ENCODE results near the gene RNF38.
A peak's percentile ranks its signal among the peaks of the same experiment; 100 is the strongest.
"Not testable (repeated sequence)": the region's sequence is repeated elsewhere in the genome, so short reads cannot be mapped to it uniquely, and the experiment has no call there.

Gene RNF38

DNA sequence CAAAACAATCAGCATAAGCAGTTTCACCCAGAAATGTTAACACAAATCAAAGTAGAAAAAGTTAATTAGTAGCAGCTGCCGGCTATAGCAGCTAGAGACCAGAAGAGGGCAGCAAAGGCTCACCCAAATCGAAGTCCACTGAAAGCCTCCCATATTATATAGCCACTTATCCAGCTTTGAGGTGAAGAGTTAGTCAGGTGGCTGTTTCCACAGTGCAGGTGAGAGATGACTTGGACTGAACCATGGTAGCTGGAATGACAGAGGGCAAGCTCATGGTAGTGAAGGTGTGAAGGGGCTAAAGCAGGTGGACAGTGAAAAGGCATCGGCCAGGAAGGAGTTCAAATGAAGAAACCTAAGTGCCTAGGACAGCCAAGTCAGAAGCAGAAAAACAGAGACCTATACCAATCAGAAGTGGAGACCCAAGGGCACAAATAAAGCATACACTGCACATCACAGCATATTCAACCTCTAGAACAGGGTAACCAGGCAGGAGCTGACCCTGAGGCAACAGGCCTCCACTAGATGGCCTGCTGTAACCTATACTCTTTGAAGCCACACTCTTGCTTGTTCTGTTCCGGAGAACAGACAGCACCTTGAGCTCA is 7.2 kb upstream of the RNF38 start:
- DNase-seq (ENCODE audit: low read depth), result no peak

DNA sequence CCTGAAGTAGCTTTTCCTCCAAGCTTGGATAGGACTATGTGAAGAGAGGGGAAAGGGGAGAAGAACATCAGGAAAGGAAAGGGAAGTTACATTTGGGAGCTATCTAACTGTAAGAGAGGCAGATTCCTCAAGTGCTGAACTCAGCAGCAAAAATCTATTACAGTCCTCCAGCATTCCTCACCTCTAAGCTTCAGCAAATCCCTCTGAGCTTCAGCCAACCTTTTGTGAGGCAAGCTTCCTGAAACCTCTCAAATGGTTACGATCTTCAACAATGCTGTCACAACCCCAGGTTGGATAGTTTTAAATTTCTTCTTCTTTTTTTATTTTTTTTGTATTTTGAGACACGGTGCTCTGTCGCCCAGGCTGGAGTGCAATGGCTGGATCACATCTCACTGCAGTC is 2.5 kb upstream of the RNF38 start:
- DNase-seq (ENCODE audit: low read depth), result no peak

DNA sequence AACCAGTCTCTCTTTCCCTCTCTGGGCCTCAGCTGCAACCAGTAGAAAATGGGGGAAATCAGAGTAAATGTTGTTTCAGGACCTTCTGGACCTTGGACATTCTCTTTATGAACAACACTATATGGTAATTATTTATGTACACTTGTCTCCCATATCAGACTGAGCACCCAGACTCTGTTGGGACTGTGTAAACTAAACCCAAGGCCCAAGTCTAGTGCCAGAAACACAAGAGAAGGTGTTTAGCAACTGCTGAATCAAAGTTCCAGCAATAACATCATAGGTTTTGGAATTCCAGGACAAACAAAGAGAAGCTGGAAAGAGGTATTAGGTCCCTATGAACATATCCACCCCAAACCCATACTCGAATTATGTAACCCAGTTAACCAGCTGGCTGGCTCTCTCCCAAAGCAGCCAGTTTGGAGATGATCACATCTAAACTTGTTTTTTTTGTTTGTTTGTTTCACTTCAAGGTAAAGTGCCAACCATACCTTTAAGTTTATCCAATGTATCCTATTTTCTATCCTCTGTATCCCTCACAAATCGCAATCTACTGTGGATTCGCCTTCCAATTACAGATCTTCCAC is 1.9 kb upstream of the RNF38 start:
- no peak for DNase-seq (ENCODE audit: low read depth)

DNA sequence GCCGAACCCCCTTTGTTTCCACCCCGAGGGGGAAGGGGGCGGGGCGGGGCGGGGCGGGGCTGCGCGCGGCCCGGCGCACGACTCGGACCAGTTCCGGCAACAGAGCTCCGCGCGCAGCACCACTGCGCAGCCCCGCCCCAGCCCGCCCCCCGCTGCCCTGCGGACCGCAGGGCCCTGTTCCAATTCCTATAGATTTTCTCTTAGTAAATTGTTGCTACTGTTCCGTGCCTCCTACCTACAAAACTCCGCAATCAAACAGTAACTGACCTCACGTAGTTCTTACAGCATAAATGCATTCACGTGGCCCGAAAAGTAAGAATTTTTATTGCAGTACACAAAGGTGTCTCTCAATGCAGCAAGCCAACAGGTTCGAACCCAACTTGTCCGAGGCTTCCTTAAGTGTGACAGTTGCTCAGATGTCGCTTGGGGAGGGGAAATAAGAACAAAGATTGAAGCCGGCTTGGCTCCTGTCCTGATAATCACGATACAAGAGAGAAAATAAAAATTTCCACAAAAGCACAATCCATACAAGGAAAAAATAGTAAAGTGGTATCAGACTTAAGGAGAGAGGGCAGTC is 1.2 kb upstream of the RNF38 start:
- DNase-seq (ENCODE audit: low read depth), result no peak

DNA sequence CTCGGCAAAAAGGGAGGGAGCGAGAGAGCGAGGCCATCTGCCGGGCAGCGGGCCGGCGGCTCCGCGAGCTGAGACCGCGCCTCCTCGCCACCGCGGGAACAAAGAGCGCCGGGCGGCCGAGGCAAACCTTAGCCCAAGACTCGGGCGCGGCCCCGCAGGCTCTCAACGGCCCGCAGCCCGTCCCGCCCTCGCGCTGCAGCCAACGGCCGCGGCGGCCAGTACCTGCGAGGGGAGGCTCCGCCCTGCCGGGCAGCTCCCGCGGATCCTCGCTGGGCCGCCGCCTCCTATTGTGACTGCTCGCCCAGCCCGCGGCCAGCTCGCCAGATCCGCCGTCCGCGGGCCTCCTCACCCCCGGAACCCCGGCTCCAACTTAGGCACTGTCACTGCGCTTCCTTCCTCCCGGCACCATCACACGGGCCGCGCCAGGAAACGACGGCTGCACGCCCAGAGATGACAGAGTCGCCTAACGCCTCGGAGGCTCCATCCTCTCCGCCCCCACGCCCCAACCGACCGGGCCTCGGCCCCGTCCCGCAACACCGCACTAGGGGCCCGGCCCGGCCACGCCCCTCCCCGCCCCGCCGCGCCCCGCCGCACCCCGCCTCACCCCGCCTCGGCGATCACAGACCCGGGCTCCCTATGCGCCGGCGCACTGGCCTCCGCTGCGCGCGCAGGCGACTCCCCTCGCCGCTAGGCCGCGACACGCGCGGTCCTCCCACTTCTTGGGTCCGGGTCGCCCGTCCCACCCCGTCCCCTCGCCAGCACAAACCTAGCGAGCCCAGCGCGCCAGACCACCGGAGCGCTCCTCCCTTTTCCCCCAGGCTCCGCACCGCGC is 479 bp upstream of the RNF38 start:
- peak; percentile 94 for DNase-seq (ENCODE audit: low read depth)

DNA sequence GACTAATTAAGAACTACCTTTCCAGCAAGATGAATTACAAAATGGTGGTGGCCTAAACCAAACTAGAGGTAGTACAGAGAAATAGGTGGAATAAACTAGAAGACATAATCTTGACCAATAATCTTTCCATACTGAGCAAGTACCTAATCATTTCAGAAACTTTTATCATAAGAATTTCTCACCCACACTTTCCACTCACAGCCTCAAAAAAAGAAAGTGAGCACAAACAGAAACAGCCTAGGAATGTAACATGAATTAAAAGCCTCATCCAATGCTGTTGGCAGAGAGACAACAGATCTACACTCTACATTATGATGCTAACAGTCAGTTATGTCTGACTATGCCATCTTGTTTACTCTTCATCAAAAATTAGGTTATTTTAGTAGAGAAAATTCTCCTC is 1.3 kb downstream of the RNF38 start:
- no peak for DNase-seq (ENCODE audit: low read depth)

DNA sequence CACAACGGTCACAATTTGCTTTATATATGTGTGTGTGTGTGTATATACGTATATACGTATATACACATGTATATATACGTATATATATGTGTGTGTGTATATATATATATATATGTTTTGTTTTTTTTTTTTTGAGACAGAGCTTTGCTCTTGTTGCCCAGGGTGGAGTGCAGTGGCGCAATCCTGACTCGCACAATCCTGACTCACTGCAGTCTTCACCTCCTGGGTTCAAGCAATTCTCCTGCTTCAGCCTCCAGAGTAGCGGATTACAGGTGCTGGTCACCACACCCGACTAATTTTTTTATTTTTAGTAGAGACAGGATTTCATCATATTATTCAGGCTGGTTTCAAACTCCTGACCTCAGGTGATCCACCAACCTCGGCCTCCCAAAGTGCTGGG is 3.1 kb downstream of the RNF38 start:
- DNase-seq (ENCODE audit: low read depth), result no peak

DNA sequence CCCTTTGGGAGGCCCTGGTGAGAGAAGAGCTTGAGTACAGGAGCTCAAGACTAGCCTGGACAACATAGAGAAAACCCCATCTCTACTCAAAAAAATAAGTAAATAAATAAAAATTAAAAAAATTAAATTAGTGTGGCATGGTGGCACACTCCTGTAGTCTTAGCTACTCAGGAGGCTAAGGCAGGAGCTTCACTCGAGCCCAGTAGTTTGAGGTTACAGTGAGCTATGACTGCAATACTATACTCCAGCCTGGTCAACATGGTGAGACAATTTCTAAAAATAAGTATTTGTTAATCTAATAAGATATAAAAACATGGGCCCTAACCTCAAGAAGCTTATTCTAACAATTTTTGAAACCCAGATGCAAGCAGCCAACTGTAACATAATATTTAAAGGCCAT is 7.6 kb downstream of the RNF38 start:
- no peak for DNase-seq (ENCODE audit: low read depth)

DNA sequence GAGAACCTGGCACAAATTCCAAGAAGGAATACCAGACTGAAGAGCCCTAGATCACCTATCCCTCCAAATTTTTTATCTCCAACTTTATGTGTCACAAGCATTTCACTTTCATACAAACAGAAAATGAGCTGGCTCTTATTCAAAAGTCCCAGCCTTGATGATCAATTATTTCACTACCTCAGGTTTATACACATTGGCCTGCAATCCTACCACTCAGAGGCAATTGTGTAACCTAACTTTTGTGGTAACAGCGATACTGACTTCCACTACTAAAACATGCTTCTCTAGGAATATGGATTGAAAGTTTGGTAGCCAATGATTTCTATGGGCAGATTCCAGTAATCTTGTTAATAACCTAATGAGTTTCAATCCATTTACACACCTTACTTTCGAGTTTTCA is 10.5 kb downstream of the RNF38 start:
- DNase-seq (ENCODE audit: low read depth), result no peak

DNA sequence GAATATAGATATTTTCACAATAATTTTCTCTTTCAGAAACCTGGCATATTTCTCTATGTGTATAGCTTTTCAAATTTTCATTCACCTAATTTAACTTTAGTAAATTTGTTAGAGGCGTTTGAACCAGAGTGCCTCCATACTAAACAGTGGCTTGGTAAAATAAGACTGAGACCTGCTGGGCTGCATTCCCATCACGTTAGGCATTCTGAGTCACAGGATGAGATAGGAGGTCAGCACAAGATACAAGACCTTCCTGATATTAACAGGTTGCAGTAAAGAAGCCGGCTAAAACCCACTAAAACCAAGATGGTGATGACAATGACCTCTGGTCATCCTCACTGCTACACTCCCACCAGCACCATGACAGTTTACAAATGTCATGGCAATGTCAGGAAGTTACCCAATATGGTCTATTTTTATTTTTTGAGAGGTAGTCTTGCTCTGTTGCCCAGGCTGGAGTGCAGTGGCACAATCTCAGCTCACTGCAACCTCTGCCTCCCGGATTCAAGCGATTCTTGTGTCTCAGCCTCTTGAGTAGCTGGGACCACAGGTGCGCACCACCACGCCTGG is 13.6 kb downstream of the RNF38 start:
- DNase-seq (ENCODE audit: low read depth), result not testable (repeated sequence)

DNA sequence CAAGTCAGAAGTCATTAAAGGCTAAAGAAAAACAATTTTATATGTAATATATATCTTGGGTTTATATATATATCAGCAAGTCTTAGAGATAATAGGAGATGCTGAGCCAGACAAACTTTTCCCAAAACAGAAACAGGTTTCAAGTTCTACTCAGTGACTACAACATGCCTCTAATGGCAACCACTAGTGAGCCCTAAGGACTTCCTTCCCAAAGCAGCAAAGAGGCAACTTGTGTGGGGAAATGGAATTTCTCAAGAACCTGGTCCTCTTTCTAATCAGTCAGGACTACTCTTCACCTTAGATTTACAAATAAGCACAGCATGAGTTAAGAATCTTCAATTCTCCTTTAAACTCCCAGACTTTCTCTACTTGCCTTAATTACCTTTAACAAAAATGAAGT is 17.6 kb downstream of the RNF38 start:
- DNase-seq (ENCODE audit: low read depth), result no peak

DNA sequence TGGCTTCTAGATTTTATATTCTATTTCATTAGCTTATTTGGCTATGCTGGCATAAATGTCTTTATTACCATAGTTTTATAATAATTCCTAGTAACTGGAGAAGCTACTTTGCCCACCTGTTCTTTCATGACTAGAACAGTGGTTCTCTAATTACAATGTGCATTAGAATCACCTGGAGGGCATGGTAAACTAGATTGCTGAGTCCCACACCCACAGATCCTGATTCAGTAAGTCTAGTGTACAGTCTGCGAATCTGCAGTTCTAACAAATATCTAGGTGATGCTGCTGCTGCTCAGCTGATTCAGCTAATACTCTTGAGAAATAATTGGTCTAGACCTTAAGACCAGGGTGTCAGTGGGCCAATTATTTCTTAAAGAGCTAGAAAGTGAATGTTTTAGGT is 35.5 kb downstream of the RNF38 start:
- no peak for DNase-seq (ENCODE audit: low read depth)

DNA sequence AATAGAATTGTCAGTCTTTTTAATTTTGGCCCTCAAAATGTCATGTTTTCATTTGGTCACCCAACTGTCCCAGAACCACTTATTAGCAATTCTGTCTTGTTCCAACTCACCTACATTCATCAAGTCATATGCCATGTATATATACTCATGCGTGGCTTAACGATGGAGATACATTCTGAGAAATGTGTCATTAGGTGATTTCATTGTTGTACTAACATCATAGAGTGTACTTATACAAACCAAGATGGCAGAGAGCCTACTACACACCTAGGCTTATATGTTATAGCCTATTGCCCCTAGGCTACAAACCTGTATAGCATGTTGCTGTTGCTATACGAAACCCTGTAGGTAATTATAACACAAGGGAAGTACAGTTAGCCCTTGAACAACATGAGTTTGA is 36.6 kb downstream of the RNF38 start:
- DNase-seq (ENCODE audit: low read depth), result no peak

DNA sequence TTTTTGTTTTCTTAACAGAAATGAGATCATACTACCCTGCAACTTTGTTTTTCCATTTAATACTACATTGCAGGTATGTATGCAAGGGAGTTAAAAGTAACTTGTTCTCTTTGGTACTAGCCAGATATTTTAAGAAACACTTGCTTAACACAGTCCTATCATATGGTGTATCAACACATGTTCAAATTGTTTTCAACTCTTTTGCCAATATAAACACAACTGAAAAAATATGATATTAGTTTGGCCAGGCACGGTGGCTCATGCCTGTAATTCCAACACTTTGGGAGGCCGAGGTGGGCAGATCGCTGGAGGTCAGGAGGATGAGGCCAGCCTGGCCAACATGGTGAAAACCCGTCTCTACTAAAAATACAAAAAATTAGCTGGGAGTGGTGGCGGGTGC is 41.6 kb downstream of the RNF38 start:
- DNase-seq (ENCODE audit: low read depth), result no peak

DNA sequence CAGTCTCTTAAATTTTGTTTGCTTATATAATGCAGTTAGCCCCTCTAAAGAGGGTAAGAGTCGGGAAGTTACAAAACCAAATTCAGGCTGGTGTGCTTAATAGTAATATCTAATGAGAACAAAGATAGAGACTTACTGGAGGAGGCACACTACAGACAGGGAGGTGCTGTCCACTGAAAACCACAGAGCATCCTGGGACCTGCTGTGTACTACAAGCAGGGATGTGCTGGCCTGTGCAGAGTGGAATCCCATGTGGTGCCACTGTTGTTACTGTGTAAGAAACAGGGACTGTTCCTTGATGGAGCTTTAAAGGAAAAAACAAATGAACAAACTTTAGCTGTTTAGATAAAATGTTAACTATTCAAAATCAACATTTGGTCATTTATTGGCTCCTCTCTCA is 42.4 kb downstream of the RNF38 start:
- no peak for DNase-seq (ENCODE audit: low read depth)

DNA sequence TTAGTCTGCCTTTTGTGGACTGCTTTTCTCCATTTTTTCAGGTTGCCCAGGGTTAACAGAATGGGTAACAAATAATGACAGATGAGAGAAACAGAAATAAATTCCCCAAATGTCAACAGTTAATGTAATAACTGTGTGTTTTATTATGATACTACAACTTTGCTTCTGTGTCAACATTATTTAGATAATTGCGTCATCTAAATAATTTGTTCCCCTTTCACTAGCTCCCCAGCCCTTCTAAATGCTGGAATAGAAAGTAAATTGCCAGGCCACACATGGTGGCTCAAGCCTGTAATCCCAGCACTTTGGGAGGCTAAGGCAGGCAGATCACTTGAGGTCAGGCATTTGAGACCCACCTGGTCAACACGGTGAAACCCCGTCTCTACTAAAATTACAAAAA is 53.5 kb downstream of the RNF38 start:
- DNase-seq (ENCODE audit: low read depth), result no peak

DNA sequence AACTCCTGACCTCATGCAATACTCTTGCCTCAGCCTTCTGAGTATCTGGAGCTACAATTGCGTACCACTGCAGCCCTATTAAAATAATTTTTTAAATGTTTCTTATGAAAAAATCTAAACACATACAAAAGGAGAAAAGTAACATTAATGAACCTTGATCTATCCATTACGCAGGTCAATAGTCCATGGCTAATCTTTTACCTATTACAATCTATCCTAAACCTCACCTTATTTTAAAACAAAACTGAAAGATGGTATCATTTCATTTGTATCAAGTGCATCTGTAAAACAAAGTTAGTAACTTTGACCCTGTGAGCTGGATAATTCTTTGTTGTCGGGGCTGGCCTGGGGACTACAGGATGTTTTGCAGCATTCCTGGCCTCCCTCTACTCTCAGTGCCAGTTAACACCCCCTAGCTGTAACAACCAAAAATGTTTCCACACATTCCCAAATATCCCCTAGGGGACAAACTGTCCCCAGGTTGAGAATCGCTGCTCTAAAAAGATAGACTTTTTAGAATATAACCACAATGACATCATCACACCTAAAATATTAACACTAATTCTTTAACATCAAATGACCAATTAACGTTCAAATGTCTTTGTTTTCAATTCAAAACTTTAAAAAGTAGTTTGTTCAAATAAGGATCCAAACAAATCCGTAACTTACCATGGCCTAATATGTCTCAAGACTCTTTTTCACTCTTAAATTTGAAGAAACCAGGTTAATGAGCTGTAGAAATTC is 54.8 kb downstream of the RNF38 start:
- no peak for DNase-seq (ENCODE audit: low read depth)

DNA sequence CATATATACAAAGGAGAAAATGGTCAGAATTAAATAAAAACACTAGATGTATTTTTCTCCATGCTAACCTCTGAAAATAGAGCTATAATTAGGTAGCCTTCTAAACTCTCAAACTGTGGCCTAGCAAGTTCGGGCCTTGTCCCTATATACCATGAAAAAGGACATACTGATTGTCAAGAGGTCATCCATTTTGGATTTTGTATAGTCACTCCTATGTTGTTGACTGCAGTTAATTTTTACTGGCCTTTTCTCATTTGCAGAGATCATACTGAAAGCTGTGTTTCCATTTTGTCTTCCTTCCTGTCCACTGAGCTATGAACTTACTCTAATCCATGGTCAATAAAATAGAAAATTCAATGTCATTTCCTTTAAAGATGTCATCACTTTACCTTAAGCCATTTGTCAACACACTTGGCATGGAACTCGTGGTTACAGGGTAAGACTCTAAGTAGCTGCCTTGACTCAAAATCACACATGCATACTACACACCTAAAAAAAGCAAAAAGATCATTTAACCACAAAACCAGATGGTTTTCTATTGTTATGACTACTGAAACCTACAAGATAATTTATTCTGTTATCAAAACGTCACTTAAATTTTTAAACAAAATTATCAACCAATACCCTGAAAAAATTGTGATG is 58.0 kb downstream of the RNF38 start:
- no peak for DNase-seq (ENCODE audit: low read depth)

DNA sequence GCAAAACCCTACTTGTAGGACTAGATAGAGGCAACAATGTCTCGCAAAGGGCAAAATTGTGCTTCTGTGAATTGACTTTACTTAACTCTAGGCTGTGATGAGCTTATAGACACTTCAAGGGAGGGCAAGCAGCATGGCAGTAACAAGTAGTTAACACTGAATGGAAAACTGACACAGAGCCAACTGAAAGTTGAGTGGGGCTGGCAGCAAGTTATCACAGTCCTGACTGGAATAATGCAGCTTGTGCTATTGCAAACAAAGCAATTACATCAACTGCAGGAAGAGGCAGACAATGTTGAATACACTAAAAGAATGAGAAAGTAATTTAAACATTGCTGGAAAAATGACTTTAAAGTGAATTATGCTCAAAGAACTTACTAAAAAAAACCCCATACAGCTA is 62.2 kb downstream of the RNF38 start:
- DNase-seq (ENCODE audit: low read depth), result no peak

DNA sequence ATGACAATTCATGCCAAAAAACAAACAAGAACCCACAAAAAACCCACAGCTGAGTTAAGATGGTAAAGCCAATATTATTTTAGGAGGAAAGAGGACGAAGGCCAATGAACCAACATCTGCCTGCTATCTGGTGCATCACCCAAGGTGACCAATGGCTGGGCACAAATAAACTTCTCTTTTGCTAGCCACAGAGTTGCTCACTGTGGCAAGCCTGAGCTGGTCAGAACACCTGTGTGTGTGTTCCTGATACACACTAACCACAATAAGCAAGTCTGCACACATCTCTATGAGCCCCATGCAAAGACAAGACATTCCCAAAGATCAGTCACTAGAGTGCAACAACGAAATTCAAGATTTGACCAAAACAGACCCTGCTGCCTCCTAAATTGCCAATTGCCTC is 63.1 kb downstream of the RNF38 start:
- DNase-seq (ENCODE audit: low read depth), result no peak

DNA sequence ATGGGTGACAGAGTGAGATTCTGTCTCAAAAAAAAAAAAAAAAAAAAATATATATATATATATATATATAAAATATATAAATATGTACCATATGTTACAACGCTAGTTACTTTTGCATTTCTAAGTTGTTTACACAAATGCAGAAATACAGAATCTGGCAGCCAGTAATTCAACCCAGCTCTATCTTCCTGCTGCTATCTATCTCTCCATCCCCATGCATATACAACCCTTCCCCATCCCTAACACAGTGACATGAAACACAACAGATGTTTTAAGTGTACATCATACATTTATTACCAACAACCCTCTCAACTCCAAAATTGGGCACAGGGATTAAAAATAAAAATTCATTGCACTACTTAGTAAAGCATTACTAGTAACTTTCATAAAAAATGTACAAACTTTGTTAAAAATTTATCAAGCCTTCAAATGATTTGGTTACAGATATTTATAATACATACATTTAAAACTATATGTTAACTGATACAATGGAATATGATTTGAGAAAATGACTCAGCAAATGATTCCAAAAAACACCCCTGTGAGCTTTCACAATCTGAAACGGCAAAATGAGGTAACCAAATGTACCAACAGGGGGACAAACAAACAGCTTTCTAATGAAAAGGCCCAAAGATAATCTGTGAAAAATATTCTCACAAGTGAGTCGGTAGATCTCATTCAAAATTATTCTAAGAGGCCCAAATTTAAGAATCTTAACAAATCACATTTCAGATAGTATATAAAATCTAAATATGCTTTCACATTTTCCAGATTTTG is 63.8 kb downstream of the RNF38 start:
- no peak for DNase-seq (ENCODE audit: low read depth)

Measured in stimulated activated CD8-positive, alpha-beta memory T cell treated with anti-CD3 and anti-CD28 coated beads, Interleukin-15, amount 100 ng/mL, for 24 hours (primary cell).